B cell (primary cell): ENCODE results near the gene RNFT2. TPM values are rescaled to one million over a fixed set of nuclear protein-coding genes. Genes with fewer than 3 reads are reported as not detected.

Source experiments
- ATAC-seq: fragments of 200-7000 bp; cut with Tn5 transposase; one replicate; pipeline ENCODE4 v1.10.0; 2021; ENCODE audit warnings: low read depth, mild to moderate bottlenecking, moderate number of reproducible peaks, moderate library complexity
- CTCF ChIA-PET: fragments of 350-600 bp; sonication (Branson Sonifier 250); formaldehyde crosslinking; loops from one replicate; lab custom pipeline; 2021; ENCODE audit warnings: antibody characterized with exemption, inconsistent platforms; lab: Charles Lee
- POLR2A ChIA-PET: fragments of 350-600 bp; sonication (Branson Sonifier 250); formaldehyde crosslinking; loops from one replicate; lab custom pipeline; 2021; ENCODE audit warnings: antibody characterized with exemption; lab: Charles Lee
- DNase-seq: peaks from one replicate; pipeline ENCODE4 v3.0.0; 2013
- H2AFZ ChIP-seq: 2 replicates; pipeline ENCODE4 v1.6.1; 2012; ENCODE audit warnings: mild to moderate bottlenecking, low read depth, low read length; ENCODE audit not compliant: insufficient read depth, poor library complexity, severe bottlenecking
- H3K27ac ChIP-seq, 2 donors: 1 replicate in 1 of 2; 2 replicates in 1 of 2; pipeline ENCODE4 v1.5.1; 2012 to 2013; ENCODE audit warnings: low read length in 2 of 2, mild to moderate bottlenecking in 2 of 2, moderate library complexity in 1 of 2
- H3K27me3 ChIP-seq, 4 experiments: fragments of 200-600 bp in 1 of 4; sonication (generic) in 1 of 4; replicated peaks in 1 of 4; 1 replicate in 2 of 4; 2 replicates in 2 of 4; pipeline versions ENCODE4 v1.6.1 to v1.7.0; 2013 to 2016; ENCODE audit warnings: low read length in 3 of 4, mild to moderate bottlenecking in 2 of 4, mixed read lengths in 1 of 4, moderate library complexity in 1 of 4; ENCODE audit not compliant: insufficient read depth in 4 of 4, control insufficient read depth in 3 of 4; ENCODE audit errors: control extremely low read depth in 1 of 4
- H3K36me3 ChIP-seq, 2 experiments: replicated peaks in 1 of 2; 1 replicate in 1 of 2; 2 replicates in 1 of 2; pipeline versions ENCODE4 v1.6.1 to v1.7.1; 2013; ENCODE audit warnings: low read length in 1 of 2; ENCODE audit not compliant: insufficient read depth in 2 of 2, control insufficient read depth in 1 of 2; ENCODE audit errors: control extremely low read depth in 1 of 2, extremely low read depth in 1 of 2
- H3K4me1 ChIP-seq, 2 donors: fragments of 200-600 bp in 1 of 2; sonication (generic) in 1 of 2; 1 replicate in 1 of 2; 2 replicates in 1 of 2; pipeline versions ENCODE4 v1.5.1 to v1.6.1; 2013 to 2017; ENCODE audit warnings: low read length in 2 of 2; ENCODE audit not compliant: control insufficient read depth in 2 of 2, insufficient read depth in 2 of 2
- H3K4me2 ChIP-seq: replicated peaks from 2 replicates; pipeline ENCODE3; 2012; ENCODE audit warnings: mild to moderate bottlenecking, low read depth, low read length; ENCODE audit not compliant: poor library complexity, severe bottlenecking
- H3K4me3 ChIP-seq, 5 experiments: fragments of 200-600 bp in 1 of 5; sonication (generic) in 1 of 5; 1 replicate in 3 of 5; 2 replicates in 2 of 5; pipeline versions ENCODE4 v1.5.1 to v1.7.0; 2011 to 2016; ENCODE audit warnings: low read length in 4 of 5, mild to moderate bottlenecking in 4 of 5, low read depth in 2 of 5, control low read depth in 1 of 5, moderate library complexity in 1 of 5; ENCODE audit not compliant: insufficient read depth in 1 of 5; ENCODE audit errors: control extremely low read depth in 1 of 5, extremely low read depth in 1 of 5
- H3K79me2 ChIP-seq: fragments of 200-600 bp; sonication (generic); one replicate; pipeline ENCODE4 v1.6.0; 2016; ENCODE audit warnings: low read length; ENCODE audit not compliant: control insufficient read depth, insufficient read depth
- H3K9ac ChIP-seq: fragments of 200-600 bp; sonication (generic); 2 replicates; pipeline ENCODE4 v1.6.1; 2017; ENCODE audit warnings: mild to moderate bottlenecking, low read length, moderate library complexity
- H3K9me3 ChIP-seq, 3 donors: one replicate each; pipeline versions ENCODE4 v1.6.1 to v1.7.1; 2013; ENCODE audit warnings: low read length in 2 of 3; ENCODE audit not compliant: control insufficient read depth in 2 of 3, insufficient read depth in 1 of 3; ENCODE audit errors: control extremely low read depth in 1 of 3
- H4K20me1 ChIP-seq: 2 replicates; pipeline ENCODE4 v1.6.0; 2012; ENCODE audit warnings: mild to moderate bottlenecking, low read length; ENCODE audit not compliant: insufficient read depth, control insufficient read depth, poor library complexity, severe bottlenecking
- H3K27ac Mint-ChIP-seq: one replicate; pipeline ENCODE4 v1.8.0; 2021; ENCODE audit warnings: mixed read lengths
- H3K27me3 Mint-ChIP-seq: one replicate; pipeline ENCODE4 v1.8.0; 2021; ENCODE audit warnings: mixed read lengths
- H3K4me1 Mint-ChIP-seq: one replicate; pipeline ENCODE4 v1.8.0; 2021; ENCODE audit warnings: mixed read lengths
- H3K4me3 Mint-ChIP-seq: one replicate; pipeline ENCODE4 v1.8.0; 2021; ENCODE audit warnings: mixed read lengths
- H3K9me3 Mint-ChIP-seq: one replicate; pipeline ENCODE4 v1.8.0; 2022; ENCODE audit warnings: mixed read lengths; ENCODE audit not compliant: insufficient read depth
- CTCF ChIP-seq: fragments of 200-600 bp; IDR thresholded peaks from one replicate; pipeline ENCODE4 v1.8.0; 2022; ENCODE audit warnings: antibody characterized with exemption, mild to moderate bottlenecking
- EZH2 ChIP-seq: IDR thresholded peaks from 2 replicates; pipeline ENCODE4 v1.6.1; 2012; ENCODE audit warnings: borderline replicate concordance, low read depth, mild to moderate bottlenecking, moderate library complexity, low read length; ENCODE audit not compliant: insufficient read depth, poor library complexity, severe bottlenecking
- WGBS: methylation state at CpG from one replicate; pipeline ENCODE4 v1.1.5; 2013; ENCODE audit warnings: missing lambda C conversion rate; ENCODE audit not compliant: insufficient coverage; 5-methylcytosine and 5-hydroxymethylcytosine counted together
- intact Hi-C: fragments of 100-400 bp; cut with micrococcal nuclease; formaldehyde crosslinking; loops from one replicate; pipeline ENCODE4 v1.10.0; 2022
- polyA plus RNA-seq: library from polyadenylated mRNA; depleted of rRNA; stranded (reverse); fragments of >200 nt; gene quantifications from 2 replicates; pipeline ENCODE4 v1.2.3, GENCODE V29; 2012
- total RNA-seq, 2 donors: library from RNA; stranded (reverse); fragments of 120-200 nt in 1 of 2; gene quantifications; 1 replicate in 1 of 2; 2 replicates in 1 of 2; pipeline versions ENCODE4 v1.2.3 to v1.2.4, GENCODE V29; 2013 to 2022

The RNFT2 gene
- total and polyA plus RNA-seq, 2 donors (not counting 1 experiment from before 2014, with no cell fraction given), result 5.2 to 18.2 TPM

DNA sequence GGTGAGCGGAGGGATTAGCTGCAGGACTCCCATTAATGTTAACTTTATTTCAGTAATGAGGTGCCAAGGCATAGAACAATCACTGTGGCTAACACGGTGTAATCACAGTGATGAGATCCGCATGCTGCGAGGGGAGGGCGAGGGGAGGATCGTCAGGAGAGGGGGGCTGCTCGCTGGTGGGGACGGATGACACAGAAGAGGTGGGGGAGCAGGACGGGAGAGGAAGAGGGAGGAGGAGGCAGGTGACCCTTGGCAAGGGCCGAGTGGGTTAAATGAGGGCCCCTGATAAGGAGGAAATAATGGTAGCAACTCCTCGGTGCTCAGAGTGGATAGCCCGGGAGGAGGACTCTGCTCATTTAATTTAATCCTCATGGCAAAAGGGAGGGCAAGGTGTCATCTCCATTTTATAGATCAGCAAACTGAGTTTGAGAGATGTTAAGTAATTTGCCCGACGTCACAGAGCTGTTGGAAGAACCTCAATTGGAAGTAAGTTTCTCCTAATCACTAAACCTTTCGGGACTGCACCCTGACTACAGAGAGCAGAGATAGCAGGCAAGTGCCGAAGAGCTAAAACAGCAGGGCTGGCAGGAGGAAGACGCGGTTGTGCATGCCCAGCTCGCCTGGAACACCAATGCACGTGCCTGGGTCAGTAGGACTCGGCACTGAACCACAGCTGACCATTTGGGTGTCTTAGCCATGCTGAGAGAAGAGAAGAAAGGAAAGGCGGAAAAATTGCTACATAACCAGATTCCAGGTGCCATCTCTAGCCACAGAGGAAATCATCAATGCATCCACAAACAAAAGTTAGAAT lies 43.3 kb upstream of the RNFT2 start:
- Histone ChIP-seq H2AFZ (peak overlapping the region; percentile 6), H3K9ac (peak overlapping the region; percentile 42)
- POLR2A ChIA-PET, result no interaction called here

More for the DNA sequence above, 43.3 kb upstream of the RNFT2 start:
- peaks cover 40% of the 10 kb centered on the region for H3K4me1 Mint-ChIP-seq
- no peaks in the 10 kb centered on the region for H3K9me3 Mint-ChIP-seq
- TF ChIP-seq CTCF (no peak), EZH2 (no peak)
- no peaks in the 10 kb centered on the region for H4K20me1 ChIP-seq
- H3K27me3 ChIP-seq, result peaks cover 0 to 43% (median 22%) of the 10 kb centered on the region in 4 experiments
- H3K27ac ChIP-seq, result no peak overlapping the region
- H3K36me3 ChIP-seq, result no peaks in the 10 kb centered on the region
- peaks cover 40 to 45% of the 10 kb centered on the region in 2 donors for H3K4me1 ChIP-seq
- peaks cover 0 to 3% (median 0%) of the 10 kb centered on the region in 3 donors for H3K9me3 ChIP-seq
- CTCF ChIA-PET, result interaction anchor here (3.5 kb wide), 1 partner anchor 9 kb away, joined by 12 read pairs; no protein-coding TSS in a partner anchor
- intact Hi-C loops, result no loop called here
- H3K4me2 ChIP-seq, result peak overlapping the region; percentile 80
- H3K27me3 Mint-ChIP-seq, result peaks cover 41% of the 10 kb centered on the region
- no peaks in the 10 kb centered on the region for H3K79me2 ChIP-seq
- H3K4me3 ChIP-seq, result peak overlapping the region in 2 of 5 experiments; percentile 10 to 37
- peak; percentile 33 for ATAC-seq
- DNase-seq, result peak; percentile 29
- peak overlapping the region; percentile 86 for H3K4me3 Mint-ChIP-seq
- 20% methylated on average over 19 of the region's 22 CpGs for WGBS
- no peak overlapping the region for H3K27ac Mint-ChIP-seq
